Activated CD4-positive, CD25-positive, alpha-beta regulatory T cell treated with anti-CD3 and anti-CD28 coated beads, Interleukin-2, amount 50 U/mL, for 24 hours (primary cell): ENCODE data around the gene TP63.

ENCODE experiments used
- ATAC-seq, 2 donors: fragments of 150-1000 bp; cut with Tn5 transposase; one replicate each; pipeline ENCODE4 v1.10.0; 2021; ENCODE audit warnings: mild to moderate bottlenecking in 1 of 2, moderate library complexity in 1 of 2

The TP63 gene

GRCh38 chr3:189824629-189825312 lies 193.6 kb downstream of the TP63 start:
- ATAC-seq, result no peak

- no peak for ATAC-seq
Observed at GRCh38 chr3:189826566-189826965, 195.4 kb downstream of the TP63 start.

DNA sequence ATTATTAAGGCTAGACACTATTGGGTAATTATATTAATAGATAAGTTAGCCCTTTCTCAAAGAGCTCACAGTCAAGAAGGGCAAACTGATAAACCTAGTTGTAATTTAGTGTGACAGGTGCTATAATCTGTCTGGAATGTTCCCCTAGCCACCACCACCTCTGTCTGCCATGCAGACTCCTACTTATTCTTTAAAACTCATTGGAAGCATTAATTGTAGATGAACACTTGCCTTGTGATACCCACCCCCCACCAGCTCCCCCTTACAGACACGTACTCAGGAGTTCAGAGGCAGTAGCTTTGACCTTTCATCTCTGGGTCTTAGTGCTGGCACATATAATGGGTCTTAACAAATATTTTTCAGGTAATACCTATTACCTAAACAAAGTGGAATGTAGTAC lies 195.9 kb downstream of the TP63 start:
- no peak for ATAC-seq

DNA sequence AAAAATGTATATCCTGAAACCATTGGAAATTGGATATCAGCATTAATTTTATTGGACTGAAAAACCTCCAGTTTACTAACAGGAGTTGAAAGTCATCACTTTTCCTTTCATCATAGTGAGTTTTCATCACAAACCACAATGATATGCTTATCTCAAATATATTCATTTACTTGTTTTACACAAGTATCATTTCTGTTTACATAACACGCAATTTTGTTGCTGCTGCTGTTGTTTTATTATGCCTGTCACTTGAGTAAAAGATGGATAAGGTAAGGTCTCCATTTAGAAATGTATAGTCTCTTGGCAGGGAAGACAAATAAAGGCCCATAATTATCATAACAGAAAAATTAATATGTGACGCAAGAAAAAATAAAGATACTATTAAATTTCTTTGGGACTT lies 199.2 kb downstream of the TP63 start:
- ATAC-seq, result no peak

DNA sequence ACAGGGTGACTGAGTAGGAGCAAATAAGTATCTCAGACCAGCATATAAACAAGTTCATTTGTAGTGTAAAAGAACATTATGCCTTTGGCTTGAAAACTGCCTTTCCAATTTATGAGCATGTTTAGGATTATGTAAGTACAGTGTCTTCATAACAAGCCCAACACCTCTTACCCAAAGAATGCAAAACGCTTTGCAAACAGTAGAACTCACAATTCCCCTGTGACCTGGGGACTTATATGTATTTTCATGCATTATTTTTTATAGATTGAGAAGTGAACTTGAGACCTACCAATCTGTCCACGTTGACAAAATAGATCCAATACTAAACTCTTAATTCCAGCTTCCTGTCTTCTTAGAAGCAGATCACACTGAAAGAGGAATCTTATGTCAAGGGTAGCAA lies 202.1 kb downstream of the TP63 start:
- ATAC-seq, result no peak

DNA sequence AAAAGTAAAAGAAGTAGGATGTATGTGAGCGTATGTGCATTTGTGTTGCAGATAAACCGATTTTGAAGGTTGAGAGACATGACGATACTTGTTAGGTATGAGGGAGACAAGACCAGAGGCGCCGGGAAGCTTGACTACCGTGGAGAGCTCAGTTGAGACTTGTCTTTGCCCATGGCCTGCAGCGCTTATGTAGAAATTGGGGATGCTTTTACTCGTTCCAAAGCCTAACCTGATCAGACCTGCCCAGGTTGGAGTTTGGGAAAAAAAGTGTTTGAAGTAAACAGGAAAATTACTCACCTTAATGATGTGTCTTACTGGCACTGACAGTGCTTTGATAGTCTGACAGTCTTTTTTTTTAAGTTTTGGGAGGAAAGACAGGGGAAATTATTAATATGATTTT lies 202.8 kb downstream of the TP63 start:
- no peak for ATAC-seq

- no peak for ATAC-seq
Observed at GRCh38 chr3:189834462-189834861, 203.3 kb downstream of the TP63 start.

DNA sequence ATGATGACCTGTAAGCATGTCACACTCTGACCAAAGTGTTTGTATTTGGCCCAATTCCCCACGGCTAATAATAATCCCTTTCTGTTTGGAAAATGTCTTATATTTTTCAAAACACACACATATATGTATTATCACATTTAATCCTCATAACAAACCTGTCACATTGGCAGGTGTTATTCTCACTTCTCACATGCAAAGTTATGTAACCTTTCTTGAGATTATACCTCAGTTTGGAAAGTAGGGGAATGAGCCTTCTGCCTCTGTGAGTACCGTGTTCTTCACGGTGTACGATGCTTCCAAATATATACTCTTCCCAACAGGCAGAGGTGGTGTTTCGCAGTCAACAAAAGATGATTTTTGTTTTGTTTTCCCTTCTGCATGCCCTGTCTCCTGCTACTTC lies 205.6 kb downstream of the TP63 start:
- no peak for ATAC-seq

DNA sequence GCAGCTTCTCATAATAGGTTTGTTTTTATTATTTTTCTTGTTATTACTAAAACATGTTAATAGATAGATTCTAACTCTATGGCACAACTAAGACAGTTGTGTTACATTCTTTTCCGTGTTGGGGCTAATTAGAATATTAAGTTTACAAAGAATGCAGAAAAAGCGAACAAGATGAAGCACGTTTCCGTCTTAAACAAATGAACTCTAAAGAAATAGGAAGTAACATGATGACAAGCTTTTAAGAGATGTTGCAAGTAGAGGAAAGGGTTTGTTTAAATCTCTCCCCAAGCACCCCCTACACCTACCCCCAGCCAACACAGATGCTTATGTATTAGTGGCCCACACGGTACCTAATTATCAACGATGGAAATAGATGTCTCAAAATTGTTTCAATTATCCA lies 207.1 kb downstream of the TP63 start:
- ATAC-seq, result no peak

DNA sequence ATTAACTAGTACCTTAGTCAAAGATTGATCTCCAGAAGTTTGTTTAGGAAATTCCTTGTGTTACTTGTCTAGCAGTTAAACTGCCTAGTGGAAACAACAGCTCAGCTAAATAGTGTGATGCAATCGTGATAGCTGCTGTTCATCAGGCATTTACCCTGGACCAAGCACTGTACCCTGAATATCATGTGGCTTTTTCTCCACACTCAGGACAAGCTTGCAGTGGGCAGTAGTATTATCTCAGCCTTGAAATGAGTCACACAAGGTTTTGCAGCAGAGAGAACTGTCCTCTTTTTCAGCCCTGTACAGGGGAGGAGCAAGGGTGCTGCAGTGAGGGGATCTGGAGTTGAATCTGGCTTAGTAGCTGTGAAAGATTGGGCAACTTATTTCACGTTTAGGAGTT lies 208.4 kb downstream of the TP63 start:
- no peak for ATAC-seq

- peak; percentile 17 to 30 for ATAC-seq
Observed at GRCh38 chr3:189841473-189842205, 210.4 kb downstream of the TP63 start.

- ATAC-seq, result no peak
Observed at GRCh38 chr3:189842681-189843602, 211.8 kb downstream of the TP63 start.

- ATAC-seq, result no peak
Observed at GRCh38 chr3:189845069-189845468, 213.9 kb downstream of the TP63 start.

GRCh38 chr3:189848395-189849040 lies 217.3 kb downstream of the TP63 start:
- no peak for ATAC-seq

GRCh38 chr3:189849262-189849661 lies 218.1 kb downstream of the TP63 start:
- ATAC-seq, result no peak

- ATAC-seq, result no peak
Observed at GRCh38 chr3:189851682-189852081, 220.5 kb downstream of the TP63 start.

DNA sequence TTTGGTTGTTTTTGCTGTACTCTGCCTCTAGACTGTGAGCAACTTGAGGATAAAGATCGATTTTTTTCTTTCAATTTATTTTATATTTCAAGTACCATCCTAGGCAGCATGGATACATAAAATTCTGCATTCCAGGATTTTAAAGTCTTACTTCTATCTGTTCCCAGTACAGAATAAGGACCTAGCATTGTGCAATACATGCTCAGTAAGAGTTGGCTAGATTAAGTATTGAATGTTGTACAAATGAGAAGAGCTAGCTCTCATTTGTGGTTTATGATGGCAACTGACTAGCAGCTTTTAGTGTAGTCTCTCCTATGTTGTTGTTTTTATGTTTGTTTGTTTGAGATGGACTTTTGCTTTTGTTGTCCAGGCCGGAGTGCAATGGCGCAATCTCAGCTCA lies 222.7 kb downstream of the TP63 start:
- no peak for ATAC-seq

- no peak for ATAC-seq
Observed at GRCh38 chr3:189860296-189860695, 229.1 kb downstream of the TP63 start.

- ATAC-seq, result no peak
Observed at GRCh38 chr3:189862385-189862998, 231.3 kb downstream of the TP63 start.

DNA sequence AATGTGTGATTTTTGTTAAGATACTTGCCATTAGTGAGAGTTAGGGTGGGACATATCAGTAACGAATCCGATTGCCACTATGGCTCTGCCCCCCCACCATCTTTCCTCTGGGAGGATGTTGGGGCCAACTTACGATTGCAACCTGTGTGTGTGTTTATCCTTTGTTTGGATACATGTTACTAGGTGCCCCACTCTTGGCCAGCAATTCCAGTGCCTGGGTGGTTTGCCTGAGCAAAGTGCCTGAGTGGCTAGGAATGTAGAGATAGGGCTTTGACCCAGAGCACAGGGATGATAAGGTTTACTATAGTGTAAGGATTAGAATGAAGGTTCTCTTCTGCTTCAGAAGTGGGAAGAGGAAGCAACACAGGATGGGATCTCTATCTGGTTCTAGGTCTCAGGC lies 231.8 kb downstream of the TP63 start:
- ATAC-seq, result no peak

DNA sequence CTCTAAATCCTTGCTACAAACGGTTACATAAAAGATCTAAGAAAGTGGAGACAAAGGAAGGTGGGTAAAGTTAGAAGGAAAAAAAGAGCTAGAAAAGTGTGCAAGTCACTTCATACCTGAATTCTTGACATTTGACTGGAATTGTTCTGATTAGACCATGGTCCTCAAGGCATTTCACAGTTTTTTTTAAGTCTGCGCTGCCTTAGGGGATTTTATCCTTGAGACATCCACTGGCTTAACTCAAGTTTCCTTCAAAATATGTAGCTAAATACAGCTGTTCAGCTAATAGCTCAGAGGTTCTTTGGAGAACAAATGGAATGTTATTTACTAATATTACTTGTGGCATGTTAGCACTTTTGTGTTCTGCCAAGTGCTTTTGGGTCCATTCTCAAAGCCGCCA lies 236.9 kb downstream of the TP63 start:
- ATAC-seq, result no peak

DNA sequence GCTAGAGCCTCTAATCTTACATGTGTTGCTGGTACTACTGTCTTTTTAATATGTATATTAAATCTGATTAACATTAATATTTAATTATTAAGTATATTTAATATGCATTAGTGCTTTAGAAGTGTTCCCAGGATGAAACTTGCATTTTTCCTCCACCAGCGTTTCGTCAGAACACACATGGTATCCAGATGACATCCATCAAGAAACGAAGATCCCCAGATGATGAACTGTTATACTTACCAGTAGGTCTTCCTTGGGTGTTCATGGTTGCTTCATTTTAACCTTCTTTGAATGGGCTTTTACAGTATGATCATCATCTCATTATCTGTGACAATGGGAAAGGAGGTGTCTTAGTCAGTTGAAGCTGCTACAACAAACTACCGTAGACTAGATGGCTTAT lies 238.0 kb downstream of the TP63 start:
- no peak for ATAC-seq

DNA sequence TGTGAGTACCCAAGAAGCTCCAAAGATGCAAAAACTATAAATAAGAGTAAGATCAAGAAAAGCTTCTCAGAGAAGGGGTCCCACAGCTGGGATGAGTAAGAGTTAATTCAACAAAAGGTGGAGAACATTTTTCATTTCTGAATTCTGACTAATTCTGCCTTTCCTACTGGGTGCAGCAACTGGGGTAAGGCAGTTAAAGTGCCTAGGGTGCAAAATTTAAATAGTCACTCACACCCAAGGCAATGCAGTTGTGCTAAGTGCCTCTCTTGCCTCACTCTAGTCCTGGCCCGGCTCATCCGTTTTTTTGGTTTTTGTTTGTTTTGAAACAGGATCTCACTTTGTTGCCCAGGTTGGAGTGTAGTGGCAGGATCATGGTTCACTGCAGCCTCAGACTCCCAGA lies 240.2 kb downstream of the TP63 start:
- no peak for ATAC-seq
